Lower leg skin (tissue), 3 donors: ENCODE data around the gene KRI1.

ENCODE experiments used
- CTCF ChIP-seq, 3 donors: fragments of 450-650 bp; IDR thresholded peaks; one replicate each; pipeline ENCODE4 v1.5.1; 2016; ENCODE audit warnings: antibody characterized with exemption in 3 of 3, mild to moderate bottlenecking in 3 of 3, moderate library complexity in 2 of 3
- POLR2A ChIP-seq, 2 donors: fragments of 450-650 bp; IDR thresholded peaks; one replicate each; pipeline ENCODE4 v1.6.1; 2016 to 2017; ENCODE audit warnings: antibody characterized with exemption in 2 of 2, mild to moderate bottlenecking in 1 of 2, moderate library complexity in 1 of 2

DNA sequence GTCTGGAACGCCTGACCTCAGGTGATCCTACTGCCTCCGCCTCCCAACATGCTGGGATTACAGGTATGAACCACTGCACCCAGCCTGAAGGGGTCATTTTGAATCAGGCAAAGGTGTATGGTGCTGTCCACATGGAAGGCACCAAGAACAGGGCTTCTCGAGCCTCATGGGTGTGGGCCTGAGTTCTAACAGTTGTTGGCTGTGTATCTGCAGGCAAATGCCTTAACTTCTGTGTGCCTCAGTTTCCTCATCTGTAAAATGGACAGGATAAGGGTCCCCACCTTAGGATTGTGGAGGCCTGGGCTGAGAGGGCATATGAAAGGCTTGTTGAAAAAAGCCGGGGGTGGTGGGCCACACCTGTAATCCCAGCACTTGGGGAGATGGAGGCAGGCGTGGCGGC lies 12.1 kb upstream of the KRI1 start:
- no peak for TF ChIP-seq CTCF (IDR thresholded peaks at IDR 0.05)
- TF ChIP-seq POLR2A (IDR thresholded peaks at IDR 0.05): no peak
